Fibroblast of villous mesenchyme (primary cell): ENCODE data around the gene TTLL5. TPM values are rescaled to one million over a fixed set of nuclear protein-coding genes. Genes with fewer than 3 reads are reported as not detected.

Experiments
- DNase-seq: peaks from one replicate; pipeline ENCODE4 v3.0.0-alpha.2; 2010; ENCODE audit warnings: low read depth
- H3K4me3 ChIP-seq: 2 replicates; pipeline ENCODE4 v1.5.1; 2011; ENCODE audit warnings: low read depth, mild to moderate bottlenecking, low read length
- total RNA-seq: library from RNA; depleted of rRNA; stranded (reverse); fragments of >200 nt; gene quantifications from 2 replicates; pipeline ENCODE4 v1.2.3, GENCODE V29; 2012
- TF ChIP-seq, protein P1 (sequence below): IDR thresholded peaks from 2 replicates; pipeline ENCODE4 v1.5.1; 2012; ENCODE audit warnings: low read depth, mild to moderate bottlenecking, low read length; ENCODE audit not compliant: insufficient read depth

TTLL5 gene
- total RNA-seq, 1 donor, result 33.7 TPM

DNA sequence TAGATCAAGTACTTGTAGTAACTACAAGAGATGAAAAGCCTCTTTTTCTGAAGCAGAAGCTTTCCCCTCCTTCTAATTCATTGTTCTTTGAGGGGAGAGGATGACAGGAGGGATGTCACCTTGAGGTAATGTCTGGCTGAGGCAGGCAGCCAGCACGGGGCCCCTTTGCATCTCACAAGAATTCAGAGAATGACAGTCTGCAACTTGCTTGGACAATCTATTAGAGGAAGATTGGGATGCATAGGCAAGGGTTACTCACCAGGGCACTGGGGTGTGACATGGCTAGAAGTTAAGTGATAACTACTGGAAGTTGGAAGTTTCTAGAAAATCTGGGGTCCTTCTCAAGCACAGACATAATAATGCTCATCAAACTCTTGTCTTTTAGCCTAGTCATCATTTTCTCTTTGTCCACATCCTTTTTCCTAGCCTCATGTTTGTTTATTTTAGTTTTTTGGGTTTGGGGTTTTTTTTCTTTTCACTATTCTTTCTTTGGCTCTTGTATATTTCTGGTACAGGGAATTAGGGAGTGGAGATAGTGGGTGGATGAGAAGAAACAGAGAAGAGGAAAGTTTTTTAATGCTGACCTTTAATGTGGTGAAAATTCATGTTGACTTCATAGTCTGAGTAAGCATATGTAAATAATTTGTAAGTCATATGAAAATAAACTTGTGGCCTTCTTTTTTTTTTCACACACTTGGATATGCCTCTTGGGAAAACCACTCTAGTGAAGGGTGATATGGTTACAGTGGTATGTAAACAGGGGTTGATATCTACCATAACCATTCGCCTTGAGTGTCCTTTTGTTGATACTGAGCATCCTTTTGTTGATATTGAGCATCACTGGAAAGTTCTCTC lies 55.1 kb downstream of the TTLL5 start:
- TF ChIP-seq, protein P1, sequence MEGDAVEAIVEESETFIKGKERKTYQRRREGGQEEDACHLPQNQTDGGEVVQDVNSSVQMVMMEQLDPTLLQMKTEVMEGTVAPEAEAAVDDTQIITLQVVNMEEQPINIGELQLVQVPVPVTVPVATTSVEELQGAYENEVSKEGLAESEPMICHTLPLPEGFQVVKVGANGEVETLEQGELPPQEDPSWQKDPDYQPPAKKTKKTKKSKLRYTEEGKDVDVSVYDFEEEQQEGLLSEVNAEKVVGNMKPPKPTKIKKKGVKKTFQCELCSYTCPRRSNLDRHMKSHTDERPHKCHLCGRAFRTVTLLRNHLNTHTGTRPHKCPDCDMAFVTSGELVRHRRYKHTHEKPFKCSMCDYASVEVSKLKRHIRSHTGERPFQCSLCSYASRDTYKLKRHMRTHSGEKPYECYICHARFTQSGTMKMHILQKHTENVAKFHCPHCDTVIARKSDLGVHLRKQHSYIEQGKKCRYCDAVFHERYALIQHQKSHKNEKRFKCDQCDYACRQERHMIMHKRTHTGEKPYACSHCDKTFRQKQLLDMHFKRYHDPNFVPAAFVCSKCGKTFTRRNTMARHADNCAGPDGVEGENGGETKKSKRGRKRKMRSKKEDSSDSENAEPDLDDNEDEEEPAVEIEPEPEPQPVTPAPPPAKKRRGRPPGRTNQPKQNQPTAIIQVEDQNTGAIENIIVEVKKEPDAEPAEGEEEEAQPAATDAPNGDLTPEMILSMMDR, result no peak
- H3K4me3 ChIP-seq, result no peak overlapping the region
- peak; percentile 95 for DNase-seq

DNA sequence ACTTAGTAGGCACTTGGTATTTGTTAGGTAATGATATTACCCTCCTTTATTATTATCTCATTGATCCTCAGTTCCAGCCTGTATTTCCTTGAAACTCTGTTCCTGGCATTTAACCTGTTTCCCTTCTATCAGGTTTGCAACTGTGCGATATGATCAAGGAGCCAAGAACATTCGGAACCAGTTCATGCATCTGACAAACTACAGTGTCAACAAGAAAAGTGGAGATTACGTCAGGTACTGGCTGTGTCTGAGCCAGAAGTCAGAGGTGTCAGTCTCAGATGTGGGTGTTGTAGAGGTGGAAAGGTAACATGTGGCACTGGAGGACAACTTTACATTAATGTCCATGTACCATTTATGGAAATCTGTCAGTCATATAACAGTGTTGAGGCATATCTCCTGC lies 56.7 kb downstream of the TTLL5 start:
- TF ChIP-seq, protein P1, result no peak
- no peak for DNase-seq
- no peak overlapping the region for H3K4me3 ChIP-seq

DNA sequence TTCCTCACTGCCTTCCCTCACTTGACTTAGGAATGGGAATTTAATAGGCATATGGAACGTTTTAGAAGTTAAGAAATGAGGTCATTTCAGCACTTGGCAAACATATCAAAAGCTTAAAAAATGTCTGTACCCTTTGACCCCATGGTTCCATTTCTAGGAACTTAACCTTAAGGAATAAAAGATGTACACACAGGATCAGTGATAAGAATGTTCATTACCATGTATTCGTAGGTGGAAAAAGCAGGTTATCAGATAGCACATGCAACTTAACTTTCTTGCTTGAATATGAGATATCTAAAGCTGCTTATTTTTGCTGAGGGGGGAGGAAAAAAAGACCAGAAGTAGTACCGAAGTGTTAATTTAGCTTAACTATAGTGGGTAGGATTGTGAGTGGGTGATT lies 57.2 kb downstream of the TTLL5 start:
- TF ChIP-seq, protein P1, result no peak
- no peak overlapping the region for H3K4me3 ChIP-seq
- no peak for DNase-seq

DNA sequence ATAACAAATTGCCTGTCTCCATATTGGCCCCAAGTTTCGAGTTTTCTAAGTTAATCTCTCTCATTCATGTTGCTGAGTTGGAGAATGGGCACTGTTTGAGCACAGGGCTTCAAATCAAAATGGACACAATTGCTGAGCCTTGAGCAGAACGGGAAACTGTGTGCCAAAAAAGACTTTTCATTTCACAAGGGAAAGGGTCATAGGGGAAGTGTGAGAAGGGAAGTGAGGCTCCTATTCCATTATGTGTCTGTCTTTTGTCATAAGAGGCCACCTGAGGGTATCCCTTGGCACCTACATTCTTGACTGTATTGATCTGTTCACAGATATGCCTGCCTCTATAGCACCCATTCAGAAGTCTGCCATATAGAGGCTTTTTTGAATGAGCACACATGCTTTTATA lies 59.1 kb downstream of the TTLL5 start:
- DNase-seq, result no peak
- no peak overlapping the region for H3K4me3 ChIP-seq
- TF ChIP-seq, protein P1, result no peak

DNA sequence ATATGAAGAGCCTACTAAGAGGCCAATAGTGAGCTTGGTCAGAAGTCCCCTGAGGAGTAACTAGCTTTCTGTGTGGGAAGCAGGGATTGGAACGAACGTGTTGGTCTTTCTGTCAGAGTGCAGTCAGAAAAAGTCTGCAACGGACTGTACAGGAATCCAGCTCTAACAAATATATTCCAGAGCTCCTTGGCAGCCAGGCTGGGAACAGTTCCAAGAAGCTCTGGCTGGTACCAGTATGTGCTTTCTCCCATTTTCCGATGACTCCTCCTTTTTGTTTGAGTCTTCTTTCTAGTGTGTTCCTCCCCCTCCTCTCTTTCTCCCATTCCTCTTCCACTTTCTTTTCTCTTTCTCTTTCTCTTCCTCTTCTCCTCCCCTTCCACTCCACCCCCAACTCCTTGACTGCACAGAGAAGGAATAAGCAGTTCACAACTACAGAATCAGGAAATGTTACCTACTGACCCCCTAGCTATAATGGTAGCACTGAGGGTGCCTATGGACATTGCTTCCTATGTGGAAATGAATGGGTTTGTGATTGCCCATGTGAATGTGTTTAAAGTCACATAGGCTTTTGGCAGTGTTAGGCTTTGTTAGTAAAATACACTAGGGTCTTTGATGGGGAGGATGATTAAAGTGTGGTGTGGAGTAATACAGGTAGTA lies 59.9 kb downstream of the TTLL5 start:
- no peak overlapping the region for H3K4me3 ChIP-seq
- TF ChIP-seq, protein P1, result no peak
- peak; percentile 64 for DNase-seq

DNA sequence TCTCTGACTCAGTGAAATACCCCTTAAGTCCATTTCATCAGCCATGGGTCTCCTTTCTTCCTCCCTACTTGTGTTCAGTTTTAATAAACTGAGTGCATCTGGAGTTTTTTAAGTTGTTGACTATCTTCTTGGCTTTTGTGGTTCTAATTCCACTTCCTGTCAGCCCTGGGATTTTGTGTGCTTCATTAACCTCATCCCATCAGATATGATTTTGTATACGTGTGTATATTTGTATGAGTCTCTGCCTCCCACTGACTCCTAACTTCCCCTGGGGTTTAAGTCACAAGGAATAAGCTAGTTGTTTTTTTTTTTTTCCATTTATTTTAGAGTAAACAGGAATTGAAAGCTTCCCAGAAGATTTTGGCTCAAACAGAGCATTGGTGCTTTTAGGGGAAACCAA lies 62.7 kb downstream of the TTLL5 start:
- TF ChIP-seq, protein P1, result no peak
- DNase-seq, result peak; percentile 86
- no peak overlapping the region for H3K4me3 ChIP-seq
